Erythroblast (primary cell): Measurements from ENCODE around the gene NUP42.

Experiments used
- DNase-seq, 2 experiments: peaks; one replicate each; lab custom pipeline; 2025; lab: John Stamatoyannopoulos, UW
- GATA1 ChIP-seq: IDR thresholded peaks from 2 replicates; pipeline ENCODE4 v1.6.1; 2011; ENCODE audit warnings: low read depth, mild to moderate bottlenecking, control low read depth, low read length, moderate library complexity
- POLR2A ChIP-seq: IDR thresholded peaks from 2 replicates; pipeline ENCODE4 v1.6.1; 2011; ENCODE audit warnings: mild to moderate bottlenecking, low read length

The NUP42 gene

DNA sequence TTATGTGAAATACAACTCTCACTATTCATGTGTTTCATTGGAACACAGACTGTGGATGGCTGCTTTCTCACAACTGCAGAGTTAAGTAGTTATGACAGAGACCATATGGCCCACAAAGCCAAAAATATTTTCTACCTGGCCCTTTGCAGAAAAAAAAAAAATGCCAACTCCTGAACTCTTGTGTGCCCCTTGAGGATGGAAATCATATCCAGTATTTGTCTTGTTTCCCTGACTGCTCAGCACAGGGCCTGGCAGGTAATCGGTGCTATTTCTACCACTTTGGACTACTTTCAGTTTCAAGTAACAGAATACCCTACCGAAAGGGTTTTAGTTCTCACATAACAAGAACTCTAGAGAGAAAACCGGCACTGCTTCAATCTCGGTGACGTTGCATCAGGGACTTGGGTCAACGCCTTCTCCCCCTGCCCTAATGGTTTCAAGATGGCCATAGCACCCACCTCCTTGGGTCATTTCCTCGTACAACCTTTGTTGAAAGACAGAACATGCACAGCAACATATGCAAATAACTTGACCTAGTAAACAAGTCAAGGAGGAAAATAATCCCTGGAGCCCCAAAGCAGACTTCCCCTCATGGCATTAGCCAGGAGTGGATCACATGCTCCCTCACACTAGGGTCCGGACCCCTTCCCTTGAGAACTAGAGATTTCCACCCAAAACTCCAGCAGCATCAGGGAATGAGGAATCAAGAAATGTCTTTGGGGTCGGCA is 52.9 kb downstream of the NUP42 start:
- no peak for TF ChIP-seq POLR2A
- TF ChIP-seq GATA1 = no peak
- no peak for DNase-seq

DNA sequence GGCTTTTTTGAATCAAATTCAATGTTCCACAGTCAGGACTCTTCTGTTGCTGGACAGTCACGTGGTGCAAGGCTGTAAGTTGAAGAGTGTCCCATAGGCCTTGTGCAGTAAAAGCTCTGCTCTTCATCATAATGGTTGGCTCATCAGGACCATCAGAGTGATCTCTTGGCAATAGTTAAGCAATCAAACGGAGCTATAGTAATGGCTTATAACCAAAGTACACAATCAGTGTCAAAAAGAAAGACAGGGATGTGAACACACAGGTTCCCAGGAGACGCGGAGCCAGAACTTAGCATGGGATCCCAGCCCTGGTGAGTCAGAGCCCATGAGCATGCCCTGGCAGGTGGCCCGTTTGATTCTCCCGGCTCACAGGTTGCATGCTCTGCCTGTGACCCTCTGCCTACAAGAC is 54.0 kb downstream of the NUP42 start:
- TF ChIP-seq POLR2A = no peak
- no peak for DNase-seq

DNA sequence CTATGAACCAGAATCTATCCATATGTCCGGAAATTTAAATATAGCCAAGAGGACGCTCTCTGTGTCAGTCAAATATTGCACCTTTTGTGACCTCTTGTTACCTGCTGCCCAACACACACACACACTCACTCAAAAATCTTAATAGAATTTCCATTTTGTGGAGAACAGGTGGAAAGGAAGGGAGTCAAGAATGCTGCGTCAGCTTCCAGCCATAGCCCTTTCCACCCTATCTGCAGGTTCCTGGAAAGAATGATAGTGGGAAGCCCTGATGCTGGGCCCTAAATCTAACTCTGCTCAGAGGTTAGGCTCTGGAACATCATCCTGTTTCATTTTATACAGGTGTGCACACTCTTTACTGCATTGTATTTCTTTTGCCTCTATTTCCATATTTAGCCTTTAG is 55.2 kb downstream of the NUP42 start:
- TF ChIP-seq POLR2A = no peak
- no peak for TF ChIP-seq GATA1
- DNase-seq = no peak

DNA sequence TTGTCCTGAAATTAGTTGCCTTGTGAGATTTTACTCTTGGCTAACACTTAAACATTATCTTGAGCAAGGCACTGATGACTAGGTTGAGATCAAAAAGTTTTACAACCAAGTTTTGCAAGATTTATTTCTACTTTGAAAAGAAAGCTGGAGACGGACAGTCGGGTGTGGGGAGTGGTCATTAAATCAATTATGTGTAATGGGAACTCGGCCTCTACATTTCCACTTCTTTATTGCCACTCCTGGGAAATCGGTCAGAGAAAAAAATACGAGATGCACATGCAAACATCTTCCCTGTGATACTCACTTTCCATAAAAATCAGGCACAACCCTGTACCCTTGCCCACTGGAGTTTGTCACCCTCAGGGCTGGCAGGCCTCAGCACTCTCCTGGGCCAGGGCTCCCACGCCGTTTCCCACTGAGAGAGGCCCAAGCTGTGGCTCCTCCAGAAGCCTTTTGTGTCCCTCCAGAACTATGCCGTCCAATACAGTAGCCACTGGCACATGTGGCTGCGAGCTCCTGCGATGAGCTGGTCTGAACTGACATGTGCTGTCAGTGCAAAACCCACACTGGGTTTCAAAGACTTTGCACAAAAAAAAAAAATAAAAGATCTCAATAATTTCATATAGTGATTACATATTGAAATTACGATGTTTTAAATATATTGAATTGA is 57.3 kb downstream of the NUP42 start:
- no peak for DNase-seq
- no peak for TF ChIP-seq POLR2A
- no peak for TF ChIP-seq GATA1

DNA sequence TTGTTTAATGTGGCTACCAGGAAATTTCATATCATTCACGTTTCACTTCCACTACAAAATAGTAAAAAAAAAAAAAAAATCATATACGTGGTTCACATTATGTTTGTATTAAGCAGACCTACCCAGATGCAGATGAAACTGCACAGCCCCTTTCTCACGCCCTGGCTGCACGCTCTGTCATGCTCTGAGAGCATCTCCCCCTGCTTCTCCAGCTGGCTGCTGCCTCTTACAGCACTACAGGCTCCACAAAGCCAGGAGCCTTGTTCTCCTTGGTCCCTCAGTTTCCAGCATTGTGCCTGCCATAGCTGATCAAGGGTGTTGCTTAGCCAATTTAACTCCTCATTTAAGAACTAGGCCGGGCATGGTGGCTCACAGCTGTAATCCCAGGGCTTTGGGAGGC is 57.9 kb downstream of the NUP42 start:
- DNase-seq = no peak
- no peak for TF ChIP-seq GATA1
- no peak for TF ChIP-seq POLR2A

DNA sequence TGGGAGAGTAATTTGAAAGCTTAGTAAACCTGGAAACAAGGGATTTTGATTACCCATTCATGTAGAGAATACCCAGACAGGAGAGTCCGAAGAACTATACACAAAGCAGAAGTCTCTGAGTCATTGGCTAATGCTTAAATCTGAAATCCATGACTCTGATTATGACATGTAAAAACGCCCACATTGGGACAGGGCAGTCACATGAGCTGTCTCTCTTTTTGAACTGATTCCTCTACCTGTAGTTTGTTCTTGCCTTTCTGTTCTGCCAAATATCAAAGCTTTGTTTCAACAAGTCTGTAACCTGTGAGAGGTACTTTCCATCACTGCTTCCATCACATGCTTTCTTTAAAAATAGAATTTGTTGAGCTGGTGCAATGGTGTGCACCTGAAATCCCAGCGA is 60.5 kb downstream of the NUP42 start:
- TF ChIP-seq POLR2A (no peak), GATA1 (no peak)
- DNase-seq = no peak

DNA sequence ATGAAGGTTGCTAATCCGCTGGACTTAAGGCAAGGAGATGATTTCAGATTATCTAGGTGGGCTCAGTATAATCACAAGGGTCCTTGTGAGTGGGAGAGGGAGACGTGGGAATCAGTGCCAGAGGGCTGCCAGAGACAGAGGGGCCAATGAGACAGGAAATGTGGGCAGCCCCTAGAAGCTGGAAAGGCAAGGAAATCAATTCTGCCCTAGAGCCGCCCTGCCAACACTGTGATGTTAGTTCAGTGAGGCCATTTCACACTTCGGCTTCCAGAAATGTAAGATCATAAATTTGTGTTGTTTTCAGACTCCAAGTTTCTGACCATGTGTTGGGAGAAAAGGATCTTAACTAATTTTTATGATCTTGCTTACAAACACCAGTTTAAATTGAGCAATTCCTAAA is 61.1 kb downstream of the NUP42 start:
- no peak for DNase-seq
- no peak for TF ChIP-seq GATA1
- TF ChIP-seq POLR2A = no peak

DNA sequence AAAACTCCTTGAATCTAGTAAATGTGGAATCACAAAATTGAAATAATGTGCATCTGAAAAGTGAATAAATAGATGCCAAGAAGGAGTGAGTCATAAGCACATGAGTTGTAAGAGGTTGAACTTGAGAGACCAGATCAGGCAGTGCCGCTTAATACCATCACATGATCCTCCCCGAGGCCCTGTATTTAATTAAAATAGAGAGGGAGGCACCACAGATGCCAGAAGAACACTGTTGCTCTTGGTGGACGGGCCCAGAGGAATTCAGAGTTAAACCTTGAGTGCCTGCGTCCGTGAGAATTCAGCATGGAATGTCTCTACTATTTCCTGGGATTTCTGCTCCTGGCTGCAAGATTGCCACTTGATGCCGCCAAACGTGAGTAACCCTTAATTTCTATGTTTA is 64.7 kb downstream of the NUP42 start, which contains the start of gene GPNMB:
TSS of gene GPNMB (plus strand) at position 221 of the 400 bp plus-strand sequence. CDS start at position 304, 83 bp downstream.
- DNase-seq = no peak

DNA sequence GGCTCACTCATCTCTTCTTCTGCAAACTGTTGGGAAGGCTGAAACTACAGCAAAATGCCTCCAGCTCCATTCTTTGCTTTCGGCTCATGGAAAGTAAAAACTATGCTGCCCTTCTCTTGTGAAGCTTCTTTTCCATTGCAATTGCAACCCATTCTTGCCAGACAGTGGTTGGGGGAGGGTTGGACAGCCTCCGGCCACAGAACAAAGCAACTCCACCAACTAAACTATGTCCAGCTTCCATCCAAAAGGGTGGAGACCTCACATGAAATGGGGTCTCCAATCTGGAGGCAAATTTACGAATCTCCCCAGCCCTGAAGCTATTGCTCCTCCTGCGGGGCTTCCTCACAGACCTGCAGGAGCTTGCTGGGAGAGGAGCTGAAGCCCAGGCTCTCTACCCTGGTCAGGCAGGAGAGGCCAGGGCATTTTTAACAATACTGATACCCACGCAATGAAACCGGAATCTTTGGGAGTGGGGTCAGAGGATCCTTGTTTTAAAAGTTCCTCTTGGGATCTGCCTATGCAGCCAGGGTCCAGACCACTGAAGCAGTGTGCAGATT is 65.3 kb downstream of the NUP42 start:
- DNase-seq = no peak
- TF ChIP-seq GATA1 = no peak
- TF ChIP-seq POLR2A = no peak

More for the DNA sequence above, 64.7 kb downstream of the NUP42 start, which contains the start of gene GPNMB:
- no peak for TF ChIP-seq GATA1
- TF ChIP-seq POLR2A = no peak

DNA sequence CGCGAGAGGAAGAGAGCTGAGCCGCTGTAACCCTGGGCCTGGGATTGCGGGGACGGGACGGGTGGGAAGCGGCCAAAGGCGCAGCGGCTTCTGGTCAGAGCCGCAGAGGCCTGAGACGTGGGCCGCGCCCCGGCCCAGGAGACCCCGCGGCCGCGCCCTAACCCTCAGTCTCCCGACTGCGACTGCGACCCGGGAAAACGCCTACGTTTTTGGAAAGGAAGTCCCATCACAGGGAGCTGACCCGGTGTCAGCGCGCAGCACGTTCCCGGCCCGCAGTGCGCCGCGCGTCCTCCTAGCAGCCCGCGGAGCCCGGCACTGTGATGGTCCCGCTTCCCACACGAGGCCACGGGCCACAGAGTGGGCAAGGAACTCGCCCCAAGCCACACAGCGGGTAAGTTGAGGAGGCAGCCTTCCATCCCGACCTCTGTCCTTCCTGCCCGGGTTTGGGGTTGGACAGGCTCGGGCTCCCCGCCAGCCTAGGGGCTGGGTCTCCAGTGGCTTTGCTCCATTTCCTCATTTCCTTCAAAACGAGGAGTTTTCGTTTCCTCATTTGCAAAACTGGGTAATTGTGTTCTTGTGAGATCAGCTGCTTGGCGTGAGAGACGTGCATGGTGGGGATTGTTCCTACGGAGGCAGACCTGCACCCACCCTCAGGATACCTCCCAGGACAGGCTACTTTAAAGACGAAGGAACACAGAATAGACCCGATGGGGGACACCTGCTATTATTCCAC is 65.9 kb downstream of the NUP42 start:
- DNase-seq = no peak

DNA sequence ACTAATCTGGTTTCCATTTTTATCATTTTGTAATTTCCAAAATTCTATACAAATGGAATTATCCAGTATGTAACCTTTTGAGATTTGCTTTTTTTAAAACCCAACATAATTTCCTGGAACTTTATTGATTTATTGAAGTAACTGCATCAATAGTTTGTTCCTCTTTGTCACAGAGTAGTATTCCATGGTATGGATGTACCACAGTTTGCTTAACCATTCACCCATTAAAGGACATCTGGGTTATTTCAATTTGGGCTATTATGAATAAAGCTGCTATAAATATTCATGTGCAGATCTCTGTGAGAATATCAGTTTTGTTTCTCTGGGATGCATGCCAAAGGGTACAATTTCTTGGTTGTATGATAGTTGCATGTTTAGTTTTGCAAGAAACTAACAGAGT is 67.6 kb downstream of the NUP42 start:
- TF ChIP-seq POLR2A (no peak), GATA1 (no peak)
- no peak for DNase-seq

More for the DNA sequence above, 65.9 kb downstream of the NUP42 start:
- TF ChIP-seq GATA1 (no peak), POLR2A (no peak)
